SK-N-SH (cell line): ENCODE measurements around the gene PSMD3.

Source experiments
- TEAD4 ChIP-seq: IDR thresholded peaks from 2 replicates; pipeline ENCODE4 v1.4.0; 2012; ENCODE audit warnings: mild to moderate bottlenecking, borderline replicate concordance; ENCODE audit not compliant: insufficient read depth
- TF ChIP-seq, protein P1 (sequence below): fragments of 200-600 bp; sonication (generic); IDR thresholded peaks from 2 replicates; pipeline ENCODE4 v1.6.1; 2017; ENCODE audit warnings: antibody characterized with exemption, mild to moderate bottlenecking, moderate library complexity

DNA sequence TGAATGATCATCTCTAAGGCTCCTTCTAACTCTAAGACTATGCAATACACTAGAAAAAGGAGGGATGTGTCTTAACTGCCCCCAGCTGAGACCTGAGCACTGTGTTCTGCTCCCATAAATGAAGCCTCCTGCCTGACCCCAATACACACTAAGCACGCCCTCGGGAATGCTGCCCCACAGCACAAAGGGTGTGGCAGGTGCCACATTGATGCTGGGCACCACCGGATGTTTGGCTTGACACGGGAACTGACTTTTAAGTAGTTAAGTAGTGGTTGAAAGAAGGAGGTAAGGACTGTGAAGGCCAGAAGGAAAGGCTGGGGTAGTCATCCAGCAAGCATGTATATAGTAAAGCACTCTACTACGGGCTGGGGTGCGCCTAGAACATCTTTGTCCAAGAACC lies 13.8 kb upstream of the PSMD3 start:
- TF ChIP-seq, protein P1, sequence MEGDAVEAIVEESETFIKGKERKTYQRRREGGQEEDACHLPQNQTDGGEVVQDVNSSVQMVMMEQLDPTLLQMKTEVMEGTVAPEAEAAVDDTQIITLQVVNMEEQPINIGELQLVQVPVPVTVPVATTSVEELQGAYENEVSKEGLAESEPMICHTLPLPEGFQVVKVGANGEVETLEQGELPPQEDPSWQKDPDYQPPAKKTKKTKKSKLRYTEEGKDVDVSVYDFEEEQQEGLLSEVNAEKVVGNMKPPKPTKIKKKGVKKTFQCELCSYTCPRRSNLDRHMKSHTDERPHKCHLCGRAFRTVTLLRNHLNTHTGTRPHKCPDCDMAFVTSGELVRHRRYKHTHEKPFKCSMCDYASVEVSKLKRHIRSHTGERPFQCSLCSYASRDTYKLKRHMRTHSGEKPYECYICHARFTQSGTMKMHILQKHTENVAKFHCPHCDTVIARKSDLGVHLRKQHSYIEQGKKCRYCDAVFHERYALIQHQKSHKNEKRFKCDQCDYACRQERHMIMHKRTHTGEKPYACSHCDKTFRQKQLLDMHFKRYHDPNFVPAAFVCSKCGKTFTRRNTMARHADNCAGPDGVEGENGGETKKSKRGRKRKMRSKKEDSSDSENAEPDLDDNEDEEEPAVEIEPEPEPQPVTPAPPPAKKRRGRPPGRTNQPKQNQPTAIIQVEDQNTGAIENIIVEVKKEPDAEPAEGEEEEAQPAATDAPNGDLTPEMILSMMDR, result no peak
- no peak for TF ChIP-seq TEAD4
